ENCODE results near the gene LRRC72. TPM values are rescaled to one million over a fixed set of nuclear protein-coding genes. Genes with fewer than 3 reads are reported as not detected.

The LRRC72 gene
- total RNA-seq, 2 donors from 2014 or later, result not detected

DNA sequence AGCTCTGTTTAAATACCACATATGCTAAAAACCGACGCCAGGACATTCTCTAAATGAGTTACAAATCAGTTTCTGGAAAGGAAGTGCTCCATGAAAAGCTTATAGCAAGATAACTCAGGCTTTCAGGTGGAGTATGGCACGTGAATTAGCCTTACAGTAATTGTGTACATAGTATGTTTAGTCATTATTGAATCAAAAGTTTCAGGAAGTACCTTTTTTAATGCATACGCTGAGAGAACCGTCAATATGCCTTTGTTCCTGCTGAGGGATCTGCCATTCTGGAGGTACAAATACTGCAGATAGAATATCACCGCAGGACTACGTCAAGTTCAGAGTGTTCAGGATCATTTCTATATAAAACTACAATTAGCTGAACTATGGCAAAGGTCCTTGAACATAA lies 73.2 kb downstream of the LRRC72 start:
- intact Hi-C loops (cut with DNase I), result no loop called here
- TF ChIP-seq, protein P1, sequence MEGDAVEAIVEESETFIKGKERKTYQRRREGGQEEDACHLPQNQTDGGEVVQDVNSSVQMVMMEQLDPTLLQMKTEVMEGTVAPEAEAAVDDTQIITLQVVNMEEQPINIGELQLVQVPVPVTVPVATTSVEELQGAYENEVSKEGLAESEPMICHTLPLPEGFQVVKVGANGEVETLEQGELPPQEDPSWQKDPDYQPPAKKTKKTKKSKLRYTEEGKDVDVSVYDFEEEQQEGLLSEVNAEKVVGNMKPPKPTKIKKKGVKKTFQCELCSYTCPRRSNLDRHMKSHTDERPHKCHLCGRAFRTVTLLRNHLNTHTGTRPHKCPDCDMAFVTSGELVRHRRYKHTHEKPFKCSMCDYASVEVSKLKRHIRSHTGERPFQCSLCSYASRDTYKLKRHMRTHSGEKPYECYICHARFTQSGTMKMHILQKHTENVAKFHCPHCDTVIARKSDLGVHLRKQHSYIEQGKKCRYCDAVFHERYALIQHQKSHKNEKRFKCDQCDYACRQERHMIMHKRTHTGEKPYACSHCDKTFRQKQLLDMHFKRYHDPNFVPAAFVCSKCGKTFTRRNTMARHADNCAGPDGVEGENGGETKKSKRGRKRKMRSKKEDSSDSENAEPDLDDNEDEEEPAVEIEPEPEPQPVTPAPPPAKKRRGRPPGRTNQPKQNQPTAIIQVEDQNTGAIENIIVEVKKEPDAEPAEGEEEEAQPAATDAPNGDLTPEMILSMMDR (IDR thresholded peaks at IDR 0.05), result no peak
- no peak for TF ChIP-seq POLR2A (IDR thresholded peaks at IDR 0.05)
- no peak overlapping the region for H3K27ac ChIP-seq
- H3K27me3 ChIP-seq, result no peaks in the 10 kb centered on the region
- 68 to 89% methylated on average over 7 of the region's 7 CpGs for WGBS, 2 donors
- no peak overlapping the region for H3K4me3 ChIP-seq
- ATAC-seq, result no peak
- H3K9me3 ChIP-seq, result no peaks in the 10 kb centered on the region
- no peak for DNase-seq
- H3K4me1 ChIP-seq, result peaks cover 7% of the 10 kb centered on the region
- H3K36me3 ChIP-seq (replicated peaks in 1 of 2; ENCODE audit: insufficient read depth in 1 of 2, low read depth in 2 of 2), result peaks cover 0 to 2% of the 10 kb centered on the region in 2 donors

DNA sequence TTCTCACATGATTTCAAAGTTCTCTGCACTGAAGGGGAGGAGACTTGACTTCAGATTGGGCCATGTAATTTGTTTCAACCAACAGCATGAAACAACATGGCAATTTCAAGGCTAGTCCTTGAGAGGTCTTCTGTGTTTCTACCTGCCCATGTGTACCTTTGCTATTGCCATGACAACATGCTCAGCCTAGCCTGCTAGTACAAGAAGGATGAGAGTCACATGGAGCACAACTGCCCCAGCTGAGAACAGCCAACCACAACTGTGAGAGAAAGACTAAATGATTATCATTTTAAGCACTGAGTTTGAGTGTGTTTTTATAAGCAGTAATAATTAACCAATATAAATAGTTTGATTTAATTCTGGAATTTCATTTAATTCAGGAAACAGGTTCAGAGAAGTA lies 77.0 kb downstream of the LRRC72 start:
- intact Hi-C loops (cut with DNase I), result no loop called here
- ATAC-seq (peak; percentile 82), DNase-seq (peak in 3 of 4 donors; percentile 36 to 42 (median 41))
- TF ChIP-seq POLR2A (IDR thresholded peaks at IDR 0.05), result no peak
- TF ChIP-seq, protein P1 (IDR thresholded peaks at IDR 0.05), result no peak
- H3K9me3 ChIP-seq, result no peaks in the 10 kb centered on the region
- H3K4me1 ChIP-seq, result peaks cover 26% of the 10 kb centered on the region
- no peaks in the 10 kb centered on the region for H3K27me3 ChIP-seq
- H3K27ac ChIP-seq, result peak overlapping the region in 2 of 4 donors; percentile 5 to 14
- H3K36me3 ChIP-seq (replicated peaks in 1 of 2; ENCODE audit: insufficient read depth in 1 of 2, low read depth in 2 of 2), result peaks cover 0 to 2% of the 10 kb centered on the region in 2 donors
- no peak overlapping the region for H3K4me3 ChIP-seq

DNA sequence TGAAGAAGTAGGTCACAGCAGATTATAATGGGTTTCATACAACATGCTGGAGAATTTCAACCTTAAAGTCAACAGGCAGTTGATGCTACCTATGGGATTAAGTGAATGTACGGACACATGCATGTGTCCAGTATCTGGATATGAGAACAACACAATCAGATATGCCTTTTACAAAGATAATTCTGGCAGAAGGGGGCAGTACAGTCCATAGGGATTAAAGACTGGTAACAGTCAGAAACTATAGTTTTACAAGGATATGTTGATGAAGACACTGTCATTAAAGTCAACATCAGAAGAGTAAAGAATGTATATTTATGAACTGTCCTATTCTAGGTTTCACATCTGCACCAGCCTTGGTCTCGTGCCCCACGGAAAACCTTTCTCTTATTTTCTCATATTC lies 77.4 kb downstream of the LRRC72 start:
- WGBS, 2 donors, result 77 to 78% methylated on average over 3 of the region's 3 CpGs
- H3K27ac ChIP-seq, result peak overlapping the region in 1 of 4 donors; percentile 14
- intact Hi-C loops (cut with DNase I), result no loop called here
- H3K36me3 ChIP-seq (replicated peaks in 1 of 2; ENCODE audit: insufficient read depth in 1 of 2, low read depth in 2 of 2), result peaks cover 0 to 2% of the 10 kb centered on the region in 2 donors
- DNase-seq, result no peak
- H3K4me1 ChIP-seq, result peaks cover 26% of the 10 kb centered on the region
- no peak overlapping the region for H3K4me3 ChIP-seq
- no peak for ATAC-seq
- H3K9me3 ChIP-seq, result no peaks in the 10 kb centered on the region
- TF ChIP-seq, protein P1 (IDR thresholded peaks at IDR 0.05), result peak in 4 of 7 experiments; percentile 4 to 31 (median 16)
- no peak for TF ChIP-seq POLR2A (IDR thresholded peaks at IDR 0.05)
- no peaks in the 10 kb centered on the region for H3K27me3 ChIP-seq

DNA sequence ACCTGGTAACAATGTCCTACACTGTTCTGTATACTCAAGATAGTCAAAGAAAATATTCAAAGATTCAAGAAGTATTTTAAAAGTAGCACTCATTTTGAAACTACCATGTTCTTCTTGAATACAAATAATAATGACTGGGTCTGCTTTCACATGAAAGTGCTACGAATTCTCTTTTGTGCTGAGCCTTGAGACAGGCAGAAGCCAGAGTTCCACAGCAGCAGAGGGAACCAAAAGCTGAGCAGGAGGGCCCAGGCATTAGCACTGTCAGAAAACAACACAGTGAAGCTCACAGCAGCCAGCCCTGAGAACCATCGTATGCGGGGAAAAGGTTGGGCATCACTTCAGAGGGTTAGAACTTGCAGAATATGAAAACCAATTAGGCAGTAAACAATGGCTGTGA lies 80.1 kb downstream of the LRRC72 start:
- no peaks in the 10 kb centered on the region for H3K9me3 ChIP-seq
- peaks cover 40% of the 10 kb centered on the region for H3K4me1 ChIP-seq
- intact Hi-C loops (cut with DNase I), result no loop called here
- no peaks in the 10 kb centered on the region for H3K36me3 ChIP-seq (replicated peaks in 1 of 2; ENCODE audit: insufficient read depth in 1 of 2, low read depth in 2 of 2)
- peak; percentile 22 for ATAC-seq
- no peak overlapping the region for H3K4me3 ChIP-seq
- TF ChIP-seq, protein P1 (IDR thresholded peaks at IDR 0.05), result no peak
- TF ChIP-seq POLR2A (IDR thresholded peaks at IDR 0.05), result no peak
- 33 to 47% methylated on average over 3 of the region's 3 CpGs for WGBS, 2 donors
- DNase-seq, result peak in 1 of 4 donors; percentile 25
- H3K27ac ChIP-seq, result peak overlapping the region; percentile 6 to 54 (median 25)
- H3K27me3 ChIP-seq, result no peaks in the 10 kb centered on the region

DNA sequence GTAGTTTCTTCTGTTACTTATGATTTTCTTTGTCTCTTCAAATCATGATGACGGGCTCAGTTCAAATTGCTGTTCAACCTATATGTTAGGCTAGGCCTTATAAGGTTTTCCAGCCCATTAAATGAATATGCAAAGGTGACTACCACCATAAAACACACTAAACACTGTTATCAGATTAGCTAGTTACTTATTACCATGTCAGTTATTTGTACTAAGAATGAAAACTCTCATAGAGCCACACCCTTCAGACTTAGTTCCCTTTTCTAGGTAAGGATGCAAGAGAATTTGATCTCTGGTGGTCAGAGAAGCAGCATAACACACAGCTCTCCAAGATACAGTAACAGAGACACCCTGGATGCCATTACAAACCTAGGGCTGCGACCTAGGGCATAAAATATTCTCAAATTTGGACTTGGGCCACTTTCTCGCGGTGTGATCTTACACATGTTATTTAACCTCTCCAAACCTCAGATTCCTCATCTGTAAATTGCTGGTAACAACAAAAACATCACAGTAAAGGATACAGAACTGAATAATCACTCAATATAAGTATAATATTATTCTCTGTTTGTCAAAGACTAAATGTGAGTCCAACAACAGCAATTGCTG lies 83.3 kb downstream of the LRRC72 start:
- DNase-seq (no peak), ATAC-seq (peak; percentile 73)
- intact Hi-C loops (cut with DNase I), result no loop called here
- Histone ChIP-seq H3K27me3 (no peaks in the 10 kb centered on the region), H3K36me3 (replicated peaks in 1 of 2; ENCODE audit: insufficient read depth in 1 of 2, low read depth in 2 of 2) (no peaks in the 10 kb centered on the region), H3K9me3 (no peaks in the 10 kb centered on the region), H3K27ac (peak overlapping the region in 2 of 4 donors; percentile 15 to 46), H3K4me1 (peaks cover 34% of the 10 kb centered on the region), H3K4me3 (no peak overlapping the region)
- WGBS, 2 donors, result 32 to 34% methylated on average over 4 of the region's 4 CpGs
- no peak for TF ChIP-seq POLR2A (IDR thresholded peaks at IDR 0.05)
- TF ChIP-seq, protein P1 (IDR thresholded peaks at IDR 0.05), result no peak
